HG02678 (cell line): ENCODE measurements around the gene FARP1.

Experiments
- ATAC-seq: cut with Tn5 transposase; IDR thresholded peaks from one replicate; pipeline ENCODE4 v1.9.1; 2021; ENCODE audit warnings: mild to moderate bottlenecking, moderate library complexity; ENCODE audit not compliant: unreplicated experiment

The FARP1 gene

GRCh38 chr13:98142380-98143156, at the start of gene FARP1:
Gene FARP1, plus strand, starts transcription at chr13:98143094. Its CDS starts 70,149 bp downstream, at chr13:98213243.
- ATAC-seq = peak; percentile 72

GRCh38 chr13:98094678-98095266, 48.1 kb upstream of the FARP1 start:
- ATAC-seq = no peak

GRCh38 chr13:98096059-98096458, 46.8 kb upstream of the FARP1 start:
- ATAC-seq = no peak

- no peak for ATAC-seq
These were observed 45.1 kb upstream of the FARP1 start for GRCh38 chr13:98097749-98098148.

- ATAC-seq = no peak
These were observed 44.4 kb upstream of the FARP1 start for GRCh38 chr13:98098516-98098915.

- ATAC-seq = no peak
These were observed 43.3 kb upstream of the FARP1 start for GRCh38 chr13:98099627-98100026.

- ATAC-seq = no peak
These were observed 42.4 kb upstream of the FARP1 start for GRCh38 chr13:98100481-98100880.

- no peak for ATAC-seq
These were observed 39.4 kb upstream of the FARP1 start for GRCh38 chr13:98103531-98103930.

GRCh38 chr13:98103942-98104880, 38.7 kb upstream of the FARP1 start:
- ATAC-seq = no peak

- no peak for ATAC-seq
These were observed 37.0 kb upstream of the FARP1 start for GRCh38 chr13:98105929-98106336.

GRCh38 chr13:98108341-98108740, 34.6 kb upstream of the FARP1 start:
- ATAC-seq = no peak

- ATAC-seq = no peak
These were observed 33.6 kb upstream of the FARP1 start for GRCh38 chr13:98109226-98109853.

GRCh38 chr13:98110749-98111148, 32.1 kb upstream of the FARP1 start:
- ATAC-seq = no peak

GRCh38 chr13:98111168-98112098, 31.5 kb upstream of the FARP1 start:
- no peak for ATAC-seq

GRCh38 chr13:98112456-98112855, 30.4 kb upstream of the FARP1 start:
- no peak for ATAC-seq

GRCh38 chr13:98118865-98119264, 24.0 kb upstream of the FARP1 start:
- ATAC-seq = no peak

- ATAC-seq = no peak
These were observed 19.7 kb upstream of the FARP1 start for GRCh38 chr13:98123176-98123575.

- no peak for ATAC-seq
These were observed 13.7 kb upstream of the FARP1 start for GRCh38 chr13:98129059-98129746.

- peak; percentile 97 for ATAC-seq
These were observed 8.9 kb upstream of the FARP1 start for GRCh38 chr13:98133946-98134345.
